H1 (cell line): ENCODE data around the gene CYTIP. TPM values are rescaled to one million over a fixed set of nuclear protein-coding genes. Genes with fewer than 3 reads are reported as not detected.

Experiments used
- CTCF ChIA-PET: fragments of 300-600 bp; sonication (Branson Sonifier 250); formaldehyde crosslinking; loops from one replicate; lab custom pipeline; 2021; ENCODE audit not compliant: partially characterized antibody; lab: Charles Lee
- POLR2A ChIA-PET: fragments of 300-600 bp; sonication (Branson Sonifier 250); formaldehyde crosslinking; loops from one replicate; lab custom pipeline; 2021; ENCODE audit warnings: inconsistent platforms; ENCODE audit not compliant: partially characterized antibody; lab: Charles Lee
- DNase-seq, 2 experiments: peaks; one replicate each; pipeline versions ENCODE4 v3.0.0 to v3.0.0-alpha.2; 2010 to 2022; ENCODE audit warnings: low spot score in 2 of 2, low read depth in 1 of 2, mixed read lengths in 1 of 2
- FAIRE-seq: peaks from 2 replicates; lab custom pipeline; 2011; peaks lifted over from hg19 to GRCh38; lab: Jason Lieb, UNC
- H2AFZ ChIP-seq: 2 replicates; pipeline ENCODE4 v1.8.1; 2012; ENCODE audit warnings: low read length, inconsistent platforms
- H2AK5ac ChIP-seq: 2 replicates; pipeline ENCODE4 v1.6.1; 2013; ENCODE audit warnings: low read depth, low read length
- H2BK120ac ChIP-seq: replicated peaks from 2 replicates; pipeline ENCODE3; 2013; ENCODE audit warnings: low read depth, low read length, inconsistent platforms
- H2BK12ac ChIP-seq: 2 replicates; pipeline ENCODE4 v1.6.1; 2013; ENCODE audit warnings: low read depth, low read length
- H2BK15ac ChIP-seq: 2 replicates; pipeline ENCODE4 v1.6.1; 2013; ENCODE audit warnings: low read length
- H2BK20ac ChIP-seq: 2 replicates; pipeline ENCODE4 v1.6.1; 2013; ENCODE audit warnings: low read length
- H2BK5ac ChIP-seq: 2 replicates; pipeline ENCODE4 v1.6.1; 2013; ENCODE audit warnings: low read depth, low read length
- H3K14ac ChIP-seq: 2 replicates; pipeline ENCODE4 v1.6.1; 2013; ENCODE audit warnings: inconsistent platforms; ENCODE audit not compliant: insufficient read length
- H3K18ac ChIP-seq: 2 replicates; pipeline ENCODE4 v1.6.1; 2013; ENCODE audit warnings: low read length; ENCODE audit errors: extremely low read depth
- H3K23ac ChIP-seq: 2 replicates; pipeline ENCODE4 v1.6.1; 2013; ENCODE audit warnings: inconsistent platforms; ENCODE audit not compliant: insufficient read length
- H3K23me2 ChIP-seq: 2 replicates; pipeline ENCODE4 v1.6.1; 2013; ENCODE audit warnings: low read depth, low read length
- H3K27ac ChIP-seq: 2 replicates; pipeline ENCODE4 v1.6.1; 2011; ENCODE audit warnings: low read depth, low read length, inconsistent platforms
- H3K27me3 ChIP-seq, 4 experiments: replicated peaks in 1 of 4; 1 replicate in 1 of 4; 2 replicates in 3 of 4; pipeline versions ENCODE4 v1.6.1 to v1.8.1; 2011 to 2013; ENCODE audit warnings: low read length in 3 of 4, mild to moderate bottlenecking in 3 of 4, inconsistent platforms in 2 of 4, mixed read lengths in 2 of 4, moderate library complexity in 1 of 4; ENCODE audit not compliant: control insufficient read depth in 3 of 4, insufficient read depth in 3 of 4; ENCODE audit errors: extremely low read depth in 1 of 4
- H3K36me3 ChIP-seq, 4 experiments: 2 replicates each; pipeline versions ENCODE4 v1.6.1 to v1.8.1; 2011 to 2013; ENCODE audit warnings: mild to moderate bottlenecking in 4 of 4, low read length in 3 of 4, moderate library complexity in 2 of 4, control low read depth in 1 of 4, inconsistent platforms in 1 of 4; ENCODE audit not compliant: insufficient read depth in 4 of 4, control insufficient read depth in 2 of 4
- H3K4ac ChIP-seq: replicated peaks from 2 replicates; pipeline ENCODE3; 2013; ENCODE audit warnings: low read length, low read depth, mixed read lengths, inconsistent platforms; ENCODE audit not compliant: insufficient read length
- H3K4me1 ChIP-seq, 4 experiments: replicated peaks in 1 of 4; 1 replicate in 1 of 4; 2 replicates in 3 of 4; pipeline versions ENCODE4 v1.6.1 to v1.8.1; 2011 to 2013; ENCODE audit warnings: low read length in 3 of 4, inconsistent platforms in 2 of 4, mixed read lengths in 1 of 4; ENCODE audit not compliant: insufficient read depth in 4 of 4, control insufficient read depth in 3 of 4
- H3K4me2 ChIP-seq, 2 experiments: 2 replicates each; pipeline versions ENCODE4 v1.6.1 to v1.8.1; 2011 to 2013; ENCODE audit warnings: low read depth in 2 of 2, low read length in 2 of 2, control low read depth in 1 of 2, inconsistent platforms in 1 of 2, mild to moderate bottlenecking in 1 of 2; ENCODE audit not compliant: insufficient read depth in 1 of 2
- H3K4me3 ChIP-seq, 4 experiments: fragments of 200-600, 300-600 bp in 1 of 4; sonication (generic), shearing (Covaris generic), sonication (Bioruptor Twin) in 1 of 4; 2 replicates each; pipeline versions ENCODE4 v1.5.1 to v1.8.1; 2011 to 2016; ENCODE audit warnings: low read length in 4 of 4, low read depth in 3 of 4, control low read depth in 2 of 4, inconsistent platforms in 2 of 4, mild to moderate bottlenecking in 2 of 4, mixed read lengths in 1 of 4, moderate library complexity in 1 of 4; ENCODE audit not compliant: insufficient read depth in 2 of 4; ENCODE audit errors: extremely low read depth in 1 of 4
- H3K56ac ChIP-seq: replicated peaks from 2 replicates; pipeline ENCODE3; 2013; ENCODE audit warnings: low read depth, mild to moderate bottlenecking, mixed read lengths, low read length, inconsistent platforms; ENCODE audit not compliant: insufficient read length
- H3K79me1 ChIP-seq: 2 replicates; pipeline ENCODE4 v1.6.1; 2013; ENCODE audit warnings: low read depth, low read length, control low read depth
- H3K79me2 ChIP-seq, 2 experiments: 2 replicates each; pipeline versions ENCODE4 v1.6.1 to v1.8.1; 2012 to 2013; ENCODE audit warnings: low read length in 2 of 2, mild to moderate bottlenecking in 2 of 2, inconsistent platforms in 1 of 2; ENCODE audit not compliant: insufficient read depth in 2 of 2, control insufficient read depth in 1 of 2
- H3K9ac ChIP-seq, 4 experiments: replicated peaks in 1 of 4; 1 replicate in 1 of 4; 2 replicates in 3 of 4; pipeline versions ENCODE4 v1.6.1 to v1.8.1; 2011 to 2013; ENCODE audit warnings: low read depth in 3 of 4, low read length in 3 of 4, control low read depth in 2 of 4, mild to moderate bottlenecking in 2 of 4, moderate library complexity in 2 of 4, inconsistent platforms in 1 of 4; ENCODE audit errors: extremely low read depth in 1 of 4
- H3K9me3 ChIP-seq, 2 experiments: 2 replicates each; pipeline versions ENCODE4 v1.6.1 to v1.8.1; 2012 to 2013; ENCODE audit warnings: mild to moderate bottlenecking in 2 of 2, moderate library complexity in 2 of 2, control low read depth in 1 of 2, inconsistent platforms in 1 of 2, low read depth in 1 of 2, low read length in 1 of 2, mixed read lengths in 1 of 2; ENCODE audit not compliant: insufficient read depth in 2 of 2
- H4K20me1 ChIP-seq, 2 experiments: replicated peaks in 1 of 2; 2 replicates each; pipeline versions ENCODE3 to v1.8.1; 2011 to 2013; ENCODE audit warnings: inconsistent platforms in 2 of 2, low read length in 2 of 2, mild to moderate bottlenecking in 1 of 2; ENCODE audit not compliant: insufficient read depth in 2 of 2, control insufficient read depth in 1 of 2
- H4K5ac ChIP-seq: 2 replicates; pipeline ENCODE4 v1.6.1; 2013; ENCODE audit warnings: low read length, low read depth, mixed read lengths, inconsistent platforms; ENCODE audit not compliant: insufficient read length
- H4K8ac ChIP-seq: 2 replicates; pipeline ENCODE4 v1.8.0; 2013; ENCODE audit warnings: mild to moderate bottlenecking, moderate library complexity, low read length, inconsistent platforms; ENCODE audit not compliant: insufficient read depth; ENCODE audit errors: extremely low read depth
- H4K91ac ChIP-seq: replicated peaks from 2 replicates; pipeline ENCODE3; 2013; ENCODE audit warnings: low read length, mixed read lengths, inconsistent platforms; ENCODE audit not compliant: insufficient read length
- CHD1 ChIP-seq: IDR thresholded peaks from 2 replicates; pipeline ENCODE4 v1.6.1; 2012; ENCODE audit warnings: low read depth, low read length, improper control_type of control experiment
- EZH2 ChIP-seq: fragments of 200-600 bp; sonication (generic); IDR thresholded peaks from 2 replicates; pipeline ENCODE4 v1.7.1; 2012; ENCODE audit warnings: low read depth, mild to moderate bottlenecking, moderate library complexity, low read length, inconsistent platforms; ENCODE audit not compliant: severe bottlenecking
- HDAC6 ChIP-seq: IDR thresholded peaks from one replicate; pipeline ENCODE4 v1.7.1; 2012; ENCODE audit warnings: low read depth, mild to moderate bottlenecking, inconsistent platforms, low read length, moderate library complexity
- MAX ChIP-seq: IDR thresholded peaks from 2 replicates; pipeline ENCODE4 v1.6.1; 2012; ENCODE audit warnings: inconsistent platforms
- NRF1 ChIP-seq: IDR thresholded peaks from 2 replicates; pipeline ENCODE4 v1.6.1; 2011; ENCODE audit warnings: mild to moderate bottlenecking, low read depth, low read length, improper control_type of control experiment
- RBBP5 ChIP-seq: IDR thresholded peaks from 2 replicates; pipeline ENCODE4 v1.7.1; 2012; ENCODE audit warnings: low read depth, mild to moderate bottlenecking, inconsistent platforms, low read length, moderate library complexity, borderline replicate concordance
- RFX5 ChIP-seq: IDR thresholded peaks from 2 replicates; pipeline ENCODE4 v1.6.1; 2011; ENCODE audit warnings: low read depth, low read length, improper control_type of control experiment, borderline replicate concordance
- RNF2 ChIP-seq: fragments of 200-900, 300-1000 bp; sonication (generic); IDR thresholded peaks from 2 replicates; pipeline ENCODE4 v1.7.1; 2016; ENCODE audit warnings: borderline replicate concordance, low read depth, mild to moderate bottlenecking, antibody characterized with exemption, low read length; ENCODE audit not compliant: poor library complexity, severe bottlenecking; ENCODE audit errors: missing control alignments
- SP2 ChIP-seq: IDR thresholded peaks from 2 replicates; pipeline ENCODE4 v1.6.1; 2012; ENCODE audit warnings: mild to moderate bottlenecking, low read length, inconsistent platforms
- SUZ12 ChIP-seq: fragments of 200-600 bp; sonication (generic); IDR thresholded peaks from 2 replicates; pipeline ENCODE4 v1.6.1; 2012; ENCODE audit warnings: mild to moderate bottlenecking, inconsistent platforms, low read length, moderate library complexity, mixed read lengths
- WGBS, 2 experiments: shearing (Covaris generic) in 1 of 2; methylation state at CpG; one replicate each; pipeline versions ENCODE4 v1.1.6 to v1.1.7; 2013 to 2015; ENCODE audit warnings: low lambda C conversion rate in 2 of 2, mixed read lengths in 2 of 2, inconsistent platforms in 1 of 2, low coverage in 1 of 2, missing lambda C conversion rate in 1 of 2; ENCODE audit not compliant: insufficient replicate concordance in 2 of 2, insufficient coverage in 1 of 2, insufficient read length in 1 of 2; ENCODE audit errors: extremely low coverage in 1 of 2, missing lambda C conversion rate in 1 of 2; 5-methylcytosine and 5-hydroxymethylcytosine counted together
- polyA plus RNA-seq, 7 experiments: library from polyadenylated mRNA; depleted of rRNA in 3 of 7; stranded (reverse) in 5 of 7; unstranded in 2 of 7; fragments of >200 nt in 5 of 7; fragments of 200-250 nt in 2 of 7; gene quantifications; 1 replicate in 5 of 7; 2 replicates in 1 of 7; 4 replicates in 1 of 7; pipeline versions ENCODE4 v1.2.1 to v1.2.3, GENCODE V29; 2011 to 2013; ENCODE audit warnings: missing spikeins in 2 of 7, mixed read lengths in 2 of 7
- total RNA-seq: library from RNA; stranded (reverse); fragmentation: NEBNext Ultra II Directional; extraction: Animal tissue kit (Norgen Biotek cat#: 25700); gene quantifications from 2 replicates; pipeline ENCODE4 v1.2.1, GENCODE V29; 2021

Gene CYTIP
- total and polyA plus RNA-seq, 2 of the 8 experiments (the other 6 are each of a cell fraction or from before 2014, with no cell fraction given): 0.12 TPM; not detected in 1

DNA sequence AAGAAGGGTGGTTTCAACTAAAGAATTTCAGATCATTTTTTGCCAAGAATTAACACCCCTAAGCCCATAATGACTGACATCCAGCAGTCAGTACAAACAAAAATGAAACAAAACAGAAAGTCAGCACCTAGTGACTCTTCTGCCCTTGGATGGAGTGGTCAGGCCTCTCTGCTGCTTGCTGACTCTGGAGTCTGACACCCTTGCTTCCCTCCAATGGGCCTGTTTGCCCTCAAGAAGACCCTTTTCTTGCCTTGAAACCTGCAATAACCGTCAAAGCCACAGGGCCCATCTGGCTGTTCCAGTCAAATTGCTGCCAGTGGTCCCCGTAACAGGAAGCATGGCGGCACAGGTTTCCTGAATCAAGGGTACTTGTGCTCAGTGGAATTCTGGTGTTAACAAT, 27.2 kb upstream of the CYTIP start:
- no peak overlapping the region for H3K18ac ChIP-seq
- H2BK20ac ChIP-seq: no peak overlapping the region
- no peak overlapping the region for H2BK5ac ChIP-seq
- H2BK15ac ChIP-seq: no peak overlapping the region
- TF ChIP-seq RNF2: no peak
- TF ChIP-seq MAX: no peak
- TF ChIP-seq HDAC6: no peak
- no peak for TF ChIP-seq NRF1
- TF ChIP-seq RFX5: no peak
- no peak for TF ChIP-seq SP2
- TF ChIP-seq CHD1: no peak
- TF ChIP-seq RBBP5: no peak
- TF ChIP-seq SUZ12: no peak
- TF ChIP-seq EZH2: no peak
- DNase-seq: no peak
- no peak for FAIRE-seq
- H4K8ac ChIP-seq: no peak overlapping the region
- no peak overlapping the region for H3K4me3 ChIP-seq
- H3K27me3 ChIP-seq: no peaks in the 10 kb centered on the region
- no peak overlapping the region for H4K5ac ChIP-seq
- H3K4ac ChIP-seq: no peak overlapping the region
- H2BK12ac ChIP-seq: no peak overlapping the region
- 97% methylated on average over 3 of the region's 3 CpGs; no CpG with 5 or more reads in 1 of the 2 experiments for WGBS, 2 experiments
- H2BK120ac ChIP-seq: no peak overlapping the region
- no peaks in the 10 kb centered on the region for H3K4me1 ChIP-seq
- POLR2A ChIA-PET: no interaction called here
- no peaks in the 10 kb centered on the region for H4K20me1 ChIP-seq
- H3K9me3 ChIP-seq: no peaks in the 10 kb centered on the region
- H3K23me2 ChIP-seq: no peaks in the 10 kb centered on the region
- no peak overlapping the region for H3K27ac ChIP-seq
- H4K91ac ChIP-seq: no peak overlapping the region
- H3K79me2 ChIP-seq: no peaks in the 10 kb centered on the region
- H2AK5ac ChIP-seq: no peak overlapping the region
- no peak overlapping the region for H2AFZ ChIP-seq
- CTCF ChIA-PET: no interaction called here
- no peak overlapping the region for H3K4me2 ChIP-seq
- no peaks in the 10 kb centered on the region for H3K79me1 ChIP-seq
- H3K9ac ChIP-seq: no peak overlapping the region
- H3K36me3 ChIP-seq: no peaks in the 10 kb centered on the region
- no peak overlapping the region for H3K23ac ChIP-seq
- no peak overlapping the region for H3K56ac ChIP-seq
- H3K14ac ChIP-seq: no peak overlapping the region
